Stimulated activated naive CD8-positive, alpha-beta T cell treated with anti-CD3 and anti-CD28 coated beads, Interleukin-15, amount 100 ng/mL, for 72 hours (primary cell): ENCODE data around the gene IGSF8.

Experiments
- ATAC-seq: fragments of 150-1000 bp; cut with Tn5 transposase; 2 replicates; pipeline ENCODE4 v1.10.0; 2021; ENCODE audit warnings: mild to moderate bottlenecking, moderate library complexity
- DNase-seq, 2 donors: peaks; one replicate each; pipeline ENCODE4 v3.0.0; 2021 to 2022
- H3K27ac Mint-ChIP-seq, 2 donors: one replicate each; pipeline ENCODE4 v1.8.0; 2022; ENCODE audit warnings: mild to moderate bottlenecking in 2 of 2, mixed read lengths in 2 of 2, moderate library complexity in 2 of 2
- H3K27me3 Mint-ChIP-seq: one replicate; pipeline ENCODE4 v1.8.0; 2022; ENCODE audit warnings: mixed read lengths
- H3K4me1 Mint-ChIP-seq: one replicate; pipeline ENCODE4 v1.8.0; 2022; ENCODE audit warnings: mild to moderate bottlenecking, mixed read lengths
- H3K4me3 Mint-ChIP-seq, 2 donors: one replicate each; pipeline ENCODE4 v1.8.0; 2022; ENCODE audit warnings: mild to moderate bottlenecking in 2 of 2, mixed read lengths in 2 of 2, moderate library complexity in 1 of 2
- H3K9me3 Mint-ChIP-seq, 2 donors: one replicate each; pipeline ENCODE4 v1.8.0; 2022; ENCODE audit warnings: mixed read lengths in 2 of 2

IGSF8 gene

DNA sequence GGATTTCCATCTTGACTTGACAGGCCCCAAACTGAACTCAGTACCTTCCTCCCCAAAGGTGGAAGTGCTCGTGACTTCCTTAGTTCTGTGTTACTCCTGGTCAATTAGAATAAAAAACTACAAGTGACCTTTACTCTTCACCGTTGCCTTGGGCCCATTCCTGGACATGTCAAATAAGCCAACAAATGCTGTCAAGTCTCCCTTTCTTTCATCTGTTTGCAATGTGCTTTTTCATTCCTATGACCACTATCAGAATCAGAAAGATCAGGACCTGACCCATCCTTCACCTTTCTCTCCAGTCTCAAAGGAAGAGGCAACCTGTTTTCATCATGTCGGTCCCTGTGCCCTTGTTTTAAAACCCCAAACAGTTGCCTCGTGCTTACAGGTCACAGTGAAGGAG, 23.6 kb downstream of the IGSF8 start:
- DNase-seq (no peak), ATAC-seq (no peak)
- Mint-ChIP-seq H3K27ac (no peak overlapping the region), H3K9me3 (no peaks in the 10 kb centered on the region), H3K4me3 (no peak overlapping the region), H3K4me1 (peaks cover 10% of the 10 kb centered on the region), H3K27me3 (peaks cover 75% of the 10 kb centered on the region)

DNA sequence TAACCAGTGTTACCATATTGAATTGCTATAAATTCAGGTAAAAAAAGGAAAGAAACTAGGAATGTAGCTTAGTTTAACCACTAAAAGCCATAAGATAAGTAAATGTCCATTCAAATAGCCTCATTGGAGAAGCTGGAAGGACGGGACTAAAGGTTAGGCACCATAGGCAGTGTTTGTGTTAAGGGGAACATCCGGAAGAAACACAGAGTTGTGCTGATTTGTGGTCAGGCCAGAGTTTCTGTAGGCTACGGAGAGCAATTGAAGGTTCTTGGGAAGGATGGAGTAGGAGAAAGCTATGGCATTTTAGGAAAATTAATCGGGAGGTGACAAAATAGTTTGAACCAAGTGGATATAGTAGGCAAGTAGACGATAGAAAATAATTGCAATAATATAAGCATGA, 27.1 kb downstream of the IGSF8 start:
- Mint-ChIP-seq H3K4me1 (peaks cover 15% of the 10 kb centered on the region), H3K9me3 (no peaks in the 10 kb centered on the region), H3K27ac (no peak overlapping the region), H3K27me3 (peaks cover 64% of the 10 kb centered on the region), H3K4me3 (no peak overlapping the region)
- DNase-seq (no peak), ATAC-seq (no peak)

DNA sequence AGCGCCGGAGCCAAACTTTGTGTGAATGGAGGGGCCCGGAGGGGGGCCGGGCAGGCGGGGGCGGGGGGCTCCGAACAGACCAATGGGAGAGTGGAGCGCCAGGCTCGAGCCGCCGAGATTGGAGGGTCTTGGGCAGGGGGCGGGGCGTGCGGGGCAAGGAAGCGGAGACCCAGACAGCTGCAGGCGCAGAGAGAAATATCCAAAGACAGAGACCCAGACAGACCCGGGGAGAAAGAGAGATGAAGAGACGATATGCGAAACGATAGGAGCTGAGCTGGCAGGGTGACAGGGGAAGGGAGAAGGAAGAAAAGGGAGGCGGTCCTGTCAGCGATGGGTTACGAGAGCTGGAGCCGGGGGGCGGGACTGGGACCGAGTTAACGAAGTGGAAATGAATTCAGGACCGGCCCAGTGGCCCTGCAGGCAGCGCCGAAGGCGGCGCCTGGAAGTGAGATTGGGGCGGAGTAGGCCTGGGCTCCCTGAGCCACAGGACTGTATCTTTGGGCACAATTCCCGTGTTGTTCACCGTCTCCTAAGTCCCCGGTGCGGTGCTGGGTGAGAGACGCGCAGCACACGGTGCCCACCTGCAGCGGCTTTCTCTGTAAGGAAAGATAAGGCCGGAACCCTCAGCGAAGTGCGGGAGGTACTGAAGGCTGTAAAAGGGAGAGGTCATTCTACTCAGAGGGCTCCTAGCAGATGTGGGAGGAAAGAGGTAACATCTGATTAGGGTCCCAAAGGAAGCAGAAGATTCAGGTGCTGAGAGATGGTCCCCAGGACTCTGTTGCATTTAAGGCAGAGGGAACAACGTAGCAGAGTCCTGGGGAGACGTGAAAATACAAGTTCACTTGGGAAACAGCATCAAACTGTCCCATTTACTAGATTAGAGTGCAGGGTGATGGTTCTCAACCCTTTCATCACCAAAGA, 27.9 kb downstream of the IGSF8 start:
- ATAC-seq (peak; percentile 84), DNase-seq (peak; percentile 51 to 62)
- H3K9me3 Mint-ChIP-seq, result no peaks in the 10 kb centered on the region
- H3K27me3 Mint-ChIP-seq, result peaks cover 57% of the 10 kb centered on the region
- peak overlapping the region; percentile 84 to 93 for H3K4me3 Mint-ChIP-seq
- H3K27ac Mint-ChIP-seq, result no peak overlapping the region
- peaks cover 15% of the 10 kb centered on the region for H3K4me1 Mint-ChIP-seq

DNA sequence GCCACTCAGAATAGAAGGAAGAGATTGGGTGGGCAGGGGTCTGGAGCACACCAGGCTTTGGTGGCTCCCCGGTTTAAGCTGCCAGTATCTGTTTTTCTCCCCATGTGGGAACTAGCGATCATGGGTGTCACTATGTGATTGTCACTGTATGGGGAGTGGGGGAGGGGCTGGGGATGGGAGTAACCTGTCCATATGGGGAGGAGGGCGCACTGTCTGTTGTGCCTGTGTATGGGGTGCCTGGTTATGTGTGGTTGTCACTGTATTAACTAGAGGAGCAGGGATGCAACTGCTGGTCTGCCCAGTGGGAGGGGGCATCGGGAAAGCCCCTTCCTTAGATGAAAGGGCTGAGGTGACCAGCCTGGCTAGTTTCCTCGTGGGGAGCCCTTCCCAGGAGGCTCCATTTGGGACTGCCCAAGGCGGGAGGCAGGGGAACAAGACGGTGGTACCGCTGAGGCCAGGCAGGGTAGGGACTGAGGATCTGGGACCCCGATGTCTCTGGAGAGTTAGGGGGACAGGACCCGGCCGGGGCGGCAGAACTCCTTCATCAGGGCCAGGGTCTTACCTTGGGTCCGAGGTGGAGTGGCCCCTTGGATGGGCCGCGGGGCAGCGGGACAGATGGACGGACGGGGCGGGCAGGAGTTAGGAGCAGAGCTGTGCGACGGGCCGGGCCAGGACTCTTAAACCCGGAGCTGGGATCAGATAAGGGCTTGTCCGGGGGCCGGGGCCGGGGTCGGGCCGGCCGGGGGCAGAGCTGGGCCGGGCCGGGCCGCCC, 28.8 kb downstream of the IGSF8 start, which contains the start of gene KCNJ10:
TSS of gene KCNJ10 (minus strand) at position 701 of the 772 bp plus-strand sequence. CDS start 27,628 bp downstream, outside the sequence.
- Mint-ChIP-seq H3K27me3 (peaks cover 50% of the 10 kb centered on the region), H3K4me3 (peak within 1 kb of the TSS; percentile 84 to 93), H3K9me3 (no peaks in the 10 kb centered on the region), H3K4me1 (peaks cover 15% of the 10 kb centered on the region), H3K27ac (peak within 1 kb of the TSS; percentile 54 to 56)
- ATAC-seq (peak; percentile 68), DNase-seq (no peak)

DNA sequence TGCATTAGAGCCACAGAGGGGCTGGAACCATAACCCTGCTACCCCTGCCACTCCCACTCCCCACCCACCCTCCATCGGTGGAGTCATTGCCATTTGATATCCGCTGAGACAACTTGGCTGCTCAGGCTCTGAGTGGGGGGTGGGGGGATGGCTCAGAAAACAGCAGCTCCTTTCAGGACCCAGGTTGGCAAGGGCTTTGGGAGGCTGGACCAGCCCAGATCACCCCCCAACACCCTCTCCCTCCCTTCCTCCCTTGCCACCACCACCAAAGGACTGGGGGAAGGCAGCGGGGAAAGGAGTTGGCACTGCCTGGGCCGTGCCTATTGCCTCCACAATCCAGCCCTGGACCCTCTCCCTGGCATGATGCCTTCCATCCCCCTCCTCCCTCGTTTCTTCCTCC, 30.2 kb downstream of the IGSF8 start:
- DNase-seq (no peak), ATAC-seq (no peak)
- peaks cover 45% of the 10 kb centered on the region for H3K27me3 Mint-ChIP-seq
- H3K4me1 Mint-ChIP-seq, result peaks cover 15% of the 10 kb centered on the region
- no peaks in the 10 kb centered on the region for H3K9me3 Mint-ChIP-seq
- no peak overlapping the region for H3K27ac Mint-ChIP-seq
- no peak overlapping the region for H3K4me3 Mint-ChIP-seq

DNA sequence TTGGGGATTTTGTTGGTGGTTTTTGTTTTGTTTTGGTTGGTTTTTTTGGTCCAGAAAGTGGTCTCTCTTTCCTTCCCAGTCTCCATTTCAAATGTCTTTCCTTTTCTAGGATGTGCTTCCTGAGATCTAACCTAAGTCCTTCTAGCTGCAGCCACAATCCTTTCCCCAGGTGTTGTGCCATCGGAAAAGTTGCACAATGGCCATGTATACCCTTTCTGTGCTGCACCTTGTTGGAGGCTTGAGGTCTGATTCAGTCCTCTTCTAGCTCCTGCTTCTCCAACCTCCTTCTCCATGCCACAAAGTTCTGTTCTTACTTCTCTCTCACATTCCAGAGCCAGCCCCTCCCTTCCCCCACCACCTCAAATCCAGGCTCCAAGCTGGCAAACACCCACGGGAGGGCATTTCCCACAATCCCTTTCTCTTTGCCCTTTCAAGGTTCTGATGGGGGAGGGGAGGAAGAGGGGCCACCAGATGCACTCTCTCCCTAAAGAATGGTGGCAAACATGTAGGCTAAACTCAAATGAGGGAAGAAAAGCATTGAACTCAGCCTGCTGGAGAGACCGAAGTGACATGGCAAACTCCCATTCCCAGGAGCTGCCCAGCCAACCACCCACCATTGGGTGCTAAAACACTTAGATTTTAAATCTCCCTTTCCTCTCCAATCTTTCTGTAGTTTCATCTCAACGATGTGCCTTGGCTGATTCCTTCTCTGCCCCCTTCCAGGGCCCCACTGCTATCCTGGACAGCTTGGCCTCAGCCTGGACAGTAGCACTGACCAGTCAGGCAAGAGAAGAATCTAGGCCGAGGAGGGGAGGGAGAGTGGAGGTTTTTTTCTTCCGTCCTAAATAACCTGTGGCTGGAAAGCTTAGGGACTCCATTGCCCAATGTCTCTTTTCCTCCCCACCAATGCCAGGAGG, 31.3 kb downstream of the IGSF8 start:
- no peak for DNase-seq
- ATAC-seq, result no peak
- Mint-ChIP-seq H3K27me3 (peaks cover 37% of the 10 kb centered on the region), H3K9me3 (no peaks in the 10 kb centered on the region), H3K27ac (no peak overlapping the region), H3K4me1 (peaks cover 15% of the 10 kb centered on the region), H3K4me3 (no peak overlapping the region)

DNA sequence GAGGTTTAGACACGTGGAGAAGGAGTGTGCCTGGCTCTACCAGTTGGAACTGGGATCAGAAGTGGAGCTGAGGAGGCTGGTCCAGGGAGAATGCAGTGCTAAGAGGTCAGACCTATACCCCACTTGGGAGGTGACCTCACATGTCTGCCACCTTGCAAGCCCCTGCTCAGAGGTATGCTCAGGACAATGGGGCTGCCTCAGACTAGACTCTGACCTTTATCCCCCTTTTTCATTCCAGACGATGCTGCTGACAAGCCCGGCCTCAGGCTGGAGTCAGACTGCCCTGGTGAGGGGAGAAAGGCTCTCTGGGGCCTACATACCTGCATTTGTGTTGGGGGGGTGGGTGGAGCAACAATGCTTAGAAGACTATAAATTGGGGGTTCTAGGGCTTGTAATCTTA, 33.7 kb downstream of the IGSF8 start:
- H3K27ac Mint-ChIP-seq, result no peak overlapping the region
- DNase-seq (no peak), ATAC-seq (no peak)
- H3K4me3 Mint-ChIP-seq, result no peak overlapping the region
- peaks cover 4% of the 10 kb centered on the region for H3K4me1 Mint-ChIP-seq
- peaks cover 19% of the 10 kb centered on the region for H3K27me3 Mint-ChIP-seq
- no peaks in the 10 kb centered on the region for H3K9me3 Mint-ChIP-seq

DNA sequence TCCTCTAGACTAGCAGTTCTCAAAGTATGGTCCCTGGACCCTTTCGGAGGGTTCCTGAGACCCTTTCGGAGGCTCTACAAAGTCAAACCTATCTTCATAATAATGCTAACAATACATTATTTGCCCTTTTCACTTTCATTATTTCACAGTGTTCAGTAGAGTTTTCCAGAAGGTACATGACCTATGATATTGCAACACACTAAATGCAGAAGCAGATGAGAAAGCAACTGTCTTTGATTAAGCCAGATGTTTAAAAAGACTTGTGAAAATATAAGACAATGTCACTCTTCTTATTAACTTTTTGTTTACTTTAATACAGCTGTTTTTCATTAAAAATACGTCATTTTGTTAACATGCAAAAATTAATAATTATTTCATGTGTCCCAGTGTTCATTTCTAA, 34.3 kb downstream of the IGSF8 start:
- ATAC-seq (no peak), DNase-seq (no peak)
- Mint-ChIP-seq H3K4me3 (no peak overlapping the region), H3K4me1 (no peaks in the 10 kb centered on the region), H3K9me3 (no peaks in the 10 kb centered on the region), H3K27me3 (peaks cover 19% of the 10 kb centered on the region), H3K27ac (no peak overlapping the region)

DNA sequence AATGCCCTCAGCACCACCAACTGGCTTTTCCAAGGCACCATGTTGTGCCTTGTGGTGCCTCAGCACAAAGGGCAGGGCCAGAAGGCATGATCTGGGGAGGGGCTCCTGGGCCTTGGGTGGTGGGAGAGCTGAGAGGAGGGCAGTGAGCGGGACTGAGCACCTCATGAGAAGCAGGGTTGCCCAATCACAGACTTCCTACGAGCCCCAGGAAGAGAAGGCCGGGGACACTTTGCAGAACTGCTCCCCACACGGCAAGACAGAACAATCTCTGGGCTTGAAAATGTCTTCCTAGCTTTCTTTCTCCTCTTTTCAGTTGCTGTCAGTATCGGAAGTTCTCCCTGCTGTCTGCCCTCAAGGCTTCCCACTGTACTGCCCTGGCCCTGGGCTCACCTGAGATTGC, 35.2 kb downstream of the IGSF8 start:
- Mint-ChIP-seq H3K9me3 (no peaks in the 10 kb centered on the region), H3K4me3 (no peak overlapping the region), H3K27ac (no peak overlapping the region), H3K4me1 (no peaks in the 10 kb centered on the region), H3K27me3 (peaks cover 17% of the 10 kb centered on the region)
- DNase-seq, result no peak
- no peak for ATAC-seq

DNA sequence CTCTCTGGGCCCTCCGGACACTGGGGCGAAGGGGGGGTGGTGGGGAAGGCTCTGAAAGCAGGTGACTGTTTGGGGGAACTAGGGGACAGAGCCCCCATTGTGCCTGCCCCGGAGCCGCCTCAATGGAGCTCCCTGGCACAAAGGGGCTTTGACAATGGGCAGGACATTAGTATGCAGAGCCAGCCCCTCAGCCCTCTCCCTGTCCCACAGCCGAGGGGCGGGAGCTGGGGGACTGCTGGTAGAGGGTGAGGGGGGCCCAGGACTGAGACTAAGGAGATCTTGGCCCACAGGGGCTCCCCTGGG, 36.2 kb downstream of the IGSF8 start:
- no peaks in the 10 kb centered on the region for H3K9me3 Mint-ChIP-seq
- no peaks in the 10 kb centered on the region for H3K4me1 Mint-ChIP-seq
- no peak overlapping the region for H3K4me3 Mint-ChIP-seq
- H3K27me3 Mint-ChIP-seq, result peaks cover 17% of the 10 kb centered on the region
- H3K27ac Mint-ChIP-seq, result no peak overlapping the region
- ATAC-seq (peak; percentile 41), DNase-seq (no peak)

DNA sequence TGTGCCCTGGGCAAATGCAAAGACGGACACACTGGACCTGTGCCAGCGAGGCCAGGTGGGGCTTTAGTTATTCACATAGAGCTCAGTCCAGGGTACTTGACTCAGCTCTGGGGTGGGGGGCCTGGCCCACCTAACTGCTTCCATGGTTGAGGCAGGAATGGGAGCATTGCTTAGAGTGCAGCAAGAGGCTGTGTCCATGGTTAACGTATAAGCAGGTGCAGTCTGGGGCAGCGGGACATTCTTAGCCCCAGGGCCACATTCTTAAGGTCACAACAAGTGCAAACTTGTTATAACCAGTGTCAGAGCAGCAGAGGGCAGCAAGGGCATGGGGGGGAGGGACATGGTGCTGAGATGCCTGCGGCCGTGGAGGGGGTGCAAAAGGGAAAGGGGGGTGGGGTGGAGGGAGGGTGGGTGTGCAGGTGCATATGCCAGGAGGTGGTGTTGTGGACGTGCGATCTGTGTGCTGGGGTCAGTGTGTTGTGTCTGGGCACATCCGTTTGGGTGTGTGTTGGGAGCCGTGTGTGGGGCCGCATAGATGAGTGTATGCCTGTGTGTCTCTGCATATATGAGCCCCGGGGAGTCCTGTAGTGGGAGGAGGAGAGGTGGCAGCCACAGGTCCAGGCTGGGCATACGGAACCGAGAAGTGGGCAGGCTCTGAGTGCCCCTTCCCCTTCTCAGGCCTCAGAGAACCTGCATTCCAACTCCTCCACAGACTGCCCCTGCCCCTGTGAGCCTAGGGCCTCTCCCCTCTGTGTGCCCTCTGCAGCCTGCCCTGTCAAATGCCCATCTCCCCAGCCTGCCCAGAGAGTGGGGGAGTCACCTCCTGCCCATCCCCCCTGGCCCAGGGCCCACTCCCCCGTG, 36.8 kb downstream of the IGSF8 start:
- Mint-ChIP-seq H3K27me3 (peaks cover 19% of the 10 kb centered on the region), H3K4me3 (no peak overlapping the region)
- ATAC-seq, result peak; percentile 41

DNA sequence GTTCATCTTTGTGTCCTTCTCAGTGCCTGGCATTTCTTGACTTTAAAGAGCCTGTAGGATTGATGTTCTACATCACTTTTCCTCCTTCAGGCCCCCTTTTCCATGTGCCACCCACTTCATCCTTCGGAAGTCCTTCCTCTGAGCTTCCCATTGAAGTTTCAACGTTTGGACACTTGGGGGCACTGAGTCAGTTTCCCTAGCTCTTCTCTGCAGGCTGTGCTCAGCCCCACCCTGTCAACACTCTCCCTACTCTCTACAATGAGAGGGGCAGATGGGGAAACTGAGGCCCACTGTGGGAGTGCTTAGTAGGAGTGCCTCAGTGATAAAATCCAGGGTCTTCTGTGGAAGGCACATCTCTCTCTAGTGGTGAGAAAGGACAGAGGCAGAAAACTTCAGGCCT, 40.3 kb downstream of the IGSF8 start:
- ATAC-seq, result no peak
- Mint-ChIP-seq H3K4me1 (peaks cover 6% of the 10 kb centered on the region), H3K9me3 (no peaks in the 10 kb centered on the region), H3K27me3 (peaks cover 47% of the 10 kb centered on the region), H3K27ac (no peak overlapping the region), H3K4me3 (no peak overlapping the region)
- DNase-seq, result no peak

More for the DNA sequence above, 36.8 kb downstream of the IGSF8 start:
- Mint-ChIP-seq H3K27ac (no peak overlapping the region), H3K4me1 (no peaks in the 10 kb centered on the region), H3K9me3 (no peaks in the 10 kb centered on the region)
- no peak for DNase-seq

DNA sequence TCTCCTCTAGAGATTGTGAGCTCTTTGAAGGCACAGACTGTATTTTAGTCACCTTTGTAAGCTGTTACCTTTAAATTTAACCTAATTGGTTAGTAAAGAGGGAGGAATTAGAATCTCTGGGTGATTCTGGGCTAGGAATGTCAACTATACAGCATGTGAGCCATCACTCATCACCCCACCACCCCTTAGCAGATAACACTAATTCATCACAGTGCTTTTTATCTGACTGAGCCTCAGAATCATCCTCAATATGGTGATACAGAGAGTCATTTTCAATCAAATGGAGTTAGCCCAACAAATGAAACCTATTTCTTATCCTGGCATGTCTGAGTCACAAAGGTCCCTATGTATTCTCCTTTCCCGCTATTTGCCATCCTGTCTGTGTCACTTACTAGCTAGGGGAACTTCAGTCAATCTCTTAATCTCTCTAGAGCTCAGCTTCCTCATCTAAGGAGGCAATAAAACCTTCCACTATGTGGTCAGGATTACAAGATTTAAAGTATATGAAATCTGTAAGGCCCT, 41.7 kb downstream of the IGSF8 start:
- Mint-ChIP-seq H3K4me1 (peaks cover 6% of the 10 kb centered on the region), H3K27me3 (peaks cover 47% of the 10 kb centered on the region), H3K4me3 (no peak overlapping the region), H3K9me3 (no peaks in the 10 kb centered on the region), H3K27ac (no peak overlapping the region)
- no peak for ATAC-seq
- no peak for DNase-seq

DNA sequence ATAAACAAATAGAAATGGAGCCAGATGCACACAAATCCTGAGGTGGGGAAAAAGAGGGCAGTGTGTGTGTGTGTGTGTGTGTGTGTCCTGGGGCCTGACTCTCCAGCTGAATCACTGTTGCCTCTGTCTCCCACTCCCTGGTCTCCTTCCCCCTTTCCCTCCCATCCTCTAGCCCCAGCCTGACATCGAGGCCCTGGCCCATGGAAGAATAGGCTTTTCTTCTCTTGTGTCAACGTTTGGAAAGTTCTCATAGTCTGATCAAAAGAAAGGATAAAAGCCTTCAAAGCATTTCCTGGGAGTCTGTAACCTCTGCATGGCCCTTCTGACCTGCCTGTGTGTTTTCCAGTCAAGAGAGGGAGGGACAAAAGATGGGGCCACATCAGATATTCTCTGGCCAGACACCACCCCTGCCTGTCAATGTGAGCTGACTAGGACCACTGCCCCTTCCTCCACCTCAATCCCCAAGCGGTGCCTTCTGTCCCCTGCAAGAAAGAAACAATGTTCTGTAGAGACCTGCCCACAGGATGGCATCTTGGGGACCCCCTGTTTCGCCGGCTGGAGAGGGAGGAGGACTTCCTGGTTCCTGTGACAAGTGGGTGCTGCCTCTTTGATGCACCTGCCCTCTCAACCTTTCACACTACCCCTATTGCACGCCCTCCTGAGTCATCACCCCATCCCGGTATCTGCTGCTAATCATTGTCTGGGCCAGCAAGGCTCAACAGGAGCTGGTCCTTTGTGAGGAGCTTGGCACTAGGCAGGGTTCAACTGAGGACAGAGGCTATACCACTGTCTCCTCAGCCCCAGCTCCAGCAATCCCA, 44.7 kb downstream of the IGSF8 start:
- Mint-ChIP-seq H3K27me3 (peaks cover 32% of the 10 kb centered on the region), H3K9me3 (no peaks in the 10 kb centered on the region), H3K4me1 (peaks cover 6% of the 10 kb centered on the region), H3K27ac (no peak overlapping the region), H3K4me3 (no peak overlapping the region)
- no peak for DNase-seq
- ATAC-seq, result no peak
